Subcutaneous adipose tissue (tissue), 4 donors: ENCODE results near the gene GABRR3. TPM values are rescaled to one million over a fixed set of nuclear protein-coding genes. Genes with fewer than 3 reads are reported as not detected.

Experiments used
- total RNA-seq, 4 donors: library from RNA; depleted of rRNA; stranded (reverse); fragments of >200 nt; gene quantifications; one replicate each; pipeline ENCODE4 v1.1.0, GENCODE V29; 2016
- TF ChIP-seq, protein P1 (sequence below): fragments of 450-650 bp; IDR thresholded peaks from one replicate; pipeline ENCODE4 v1.5.1; 2016; ENCODE audit warnings: low read depth, mild to moderate bottlenecking, control low read depth, antibody characterized with exemption, moderate library complexity

GABRR3 gene
- total RNA-seq, 4 donors from 2014 or later: not detected

DNA sequence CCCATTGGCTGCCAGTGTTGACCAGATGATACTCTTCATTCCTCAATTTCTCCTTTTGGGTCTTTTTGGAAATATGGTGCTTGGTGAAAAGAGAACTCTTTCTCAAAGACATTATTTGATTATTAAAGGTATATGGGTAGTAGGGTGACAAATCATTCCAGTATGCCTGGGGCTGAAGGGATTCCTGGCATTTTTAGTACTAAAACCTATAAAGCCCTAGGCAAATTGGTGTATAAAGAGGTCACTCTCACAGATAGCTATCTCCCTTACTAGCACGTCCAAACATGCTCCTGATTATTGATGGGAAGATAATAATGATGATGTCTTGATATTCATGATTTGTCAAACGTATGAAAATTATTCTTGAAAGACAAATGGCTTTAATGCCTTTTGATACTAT lies 1.1 kb downstream of the GABRR3 start:
- TF ChIP-seq, protein P1, sequence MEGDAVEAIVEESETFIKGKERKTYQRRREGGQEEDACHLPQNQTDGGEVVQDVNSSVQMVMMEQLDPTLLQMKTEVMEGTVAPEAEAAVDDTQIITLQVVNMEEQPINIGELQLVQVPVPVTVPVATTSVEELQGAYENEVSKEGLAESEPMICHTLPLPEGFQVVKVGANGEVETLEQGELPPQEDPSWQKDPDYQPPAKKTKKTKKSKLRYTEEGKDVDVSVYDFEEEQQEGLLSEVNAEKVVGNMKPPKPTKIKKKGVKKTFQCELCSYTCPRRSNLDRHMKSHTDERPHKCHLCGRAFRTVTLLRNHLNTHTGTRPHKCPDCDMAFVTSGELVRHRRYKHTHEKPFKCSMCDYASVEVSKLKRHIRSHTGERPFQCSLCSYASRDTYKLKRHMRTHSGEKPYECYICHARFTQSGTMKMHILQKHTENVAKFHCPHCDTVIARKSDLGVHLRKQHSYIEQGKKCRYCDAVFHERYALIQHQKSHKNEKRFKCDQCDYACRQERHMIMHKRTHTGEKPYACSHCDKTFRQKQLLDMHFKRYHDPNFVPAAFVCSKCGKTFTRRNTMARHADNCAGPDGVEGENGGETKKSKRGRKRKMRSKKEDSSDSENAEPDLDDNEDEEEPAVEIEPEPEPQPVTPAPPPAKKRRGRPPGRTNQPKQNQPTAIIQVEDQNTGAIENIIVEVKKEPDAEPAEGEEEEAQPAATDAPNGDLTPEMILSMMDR: no peak

DNA sequence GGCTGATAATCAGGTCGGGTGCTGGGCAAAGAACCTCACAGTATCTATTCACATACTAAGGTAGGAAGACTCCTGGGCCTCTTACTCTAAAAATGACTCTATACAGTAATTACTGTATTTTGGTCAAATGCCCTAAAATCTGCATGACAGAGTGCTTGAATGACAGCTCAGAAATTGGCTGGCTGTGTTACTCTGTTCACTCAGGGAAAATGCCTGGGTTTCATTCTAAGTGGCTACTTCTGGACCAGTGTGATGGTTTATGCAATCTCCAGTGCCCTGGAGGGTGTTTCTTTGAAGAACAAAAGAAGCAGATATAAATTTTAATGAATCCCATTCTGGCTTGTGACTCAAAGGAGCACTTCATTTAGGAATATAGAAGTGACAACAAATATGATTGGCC lies 2.2 kb downstream of the GABRR3 start:
- TF ChIP-seq, protein P1: no peak

GRCh38 chr3:98032265-98032664 lies 2.9 kb downstream of the GABRR3 start:
- TF ChIP-seq, protein P1: no peak

DNA sequence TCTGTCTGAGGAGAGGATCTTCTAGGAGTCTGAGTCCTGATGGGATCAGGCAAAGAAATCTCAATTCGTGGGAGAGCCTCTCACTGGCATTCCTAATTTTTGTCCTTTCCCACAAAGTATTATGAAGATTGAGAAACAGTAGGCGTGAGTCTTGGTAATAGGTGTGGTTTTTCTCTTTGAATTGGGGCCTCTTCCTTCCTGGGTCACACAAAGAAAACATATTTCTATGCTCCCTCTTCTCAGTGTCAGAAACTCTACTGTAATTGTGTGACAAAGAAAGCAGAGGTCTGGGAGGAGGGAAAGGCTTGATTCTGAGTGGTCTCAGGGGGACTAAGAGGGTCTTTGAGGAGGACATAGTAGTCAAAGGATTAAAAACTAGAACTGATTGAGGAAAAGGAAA lies 6.0 kb downstream of the GABRR3 start:
- TF ChIP-seq, protein P1: no peak

DNA sequence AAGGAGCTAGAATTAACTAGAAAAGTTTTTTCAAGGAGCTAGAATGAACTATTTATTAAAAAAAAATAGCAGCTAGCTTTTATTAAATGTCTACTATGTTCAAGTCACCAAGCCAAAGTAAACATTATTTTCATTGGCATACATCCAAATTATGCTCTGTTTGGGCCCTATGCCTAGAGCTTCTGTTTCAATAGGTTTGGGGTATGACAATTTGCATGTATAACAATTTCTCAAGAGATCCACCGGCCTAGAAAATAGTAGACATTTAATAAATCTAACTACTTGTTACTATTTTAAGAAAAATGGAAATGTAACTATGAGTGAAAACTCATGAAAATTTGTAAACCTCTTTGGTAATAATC lies 8.0 kb downstream of the GABRR3 start:
- TF ChIP-seq, protein P1: no peak

- TF ChIP-seq, protein P1: no peak
Observed at GRCh38 chr3:98026425-98027084, 8.6 kb downstream of the GABRR3 start.

DNA sequence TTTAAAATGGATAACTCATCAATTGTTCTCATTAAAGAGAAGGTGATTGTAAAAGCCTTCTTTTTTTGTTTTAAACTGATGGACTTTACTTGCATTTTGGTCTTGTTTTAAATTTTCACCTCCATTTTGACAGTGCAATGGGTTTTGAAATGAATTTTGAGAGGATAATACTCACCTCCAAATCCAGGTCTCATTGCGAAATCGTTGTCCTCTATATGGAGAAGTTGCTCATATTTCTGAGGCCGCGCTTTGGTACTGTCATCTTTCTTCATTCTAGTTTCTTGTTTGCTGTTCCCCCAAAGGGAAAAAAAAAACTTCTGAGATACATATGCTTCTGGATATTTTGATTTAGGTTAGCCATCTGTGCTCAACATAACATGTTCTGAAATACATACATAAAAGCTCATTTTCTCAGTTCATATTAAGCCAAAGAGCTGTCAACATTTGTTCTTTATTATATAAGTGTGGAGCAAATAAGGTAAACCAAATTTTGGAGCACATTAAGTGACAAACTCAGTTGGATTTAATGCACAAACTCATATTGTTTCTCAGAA lies 9.6 kb downstream of the GABRR3 start:
- TF ChIP-seq, protein P1: no peak
